IMR-90 (cell line): ENCODE results near the gene PIGA.

Experiments
- MAFK ChIP-seq: IDR thresholded peaks from 2 replicates; pipeline ENCODE4 v1.6.1; 2012; ENCODE audit warnings: low read depth, low read length, improper control_type of control experiment
- MXI1 ChIP-seq: IDR thresholded peaks from 2 replicates; pipeline ENCODE4 v1.6.1; 2012; ENCODE audit warnings: low read depth, mild to moderate bottlenecking, low read length, moderate library complexity, borderline replicate concordance
- NFE2L2 ChIP-seq: fragments of 150-350 bp; IDR thresholded peaks from 2 replicates; pipeline ENCODE4 v1.6.1; 2016; ENCODE audit warnings: low read depth, mild to moderate bottlenecking, low read length
- POLR2A ChIP-seq: IDR thresholded peaks from 2 replicates; pipeline ENCODE4 v1.6.1; 2012; ENCODE audit warnings: mild to moderate bottlenecking, low read depth, low read length
- RCOR1 ChIP-seq: IDR thresholded peaks from 2 replicates; pipeline ENCODE4 v1.6.1; 2012; ENCODE audit warnings: mild to moderate bottlenecking, low read length, improper control_type of control experiment; ENCODE audit not compliant: insufficient replicate concordance
- RFX5 ChIP-seq: IDR thresholded peaks from 2 replicates; pipeline ENCODE4 v1.8.0; 2012; ENCODE audit warnings: low read depth, mild to moderate bottlenecking, low read length, moderate library complexity
- SMC3 ChIP-seq: fragments of 150-350 bp; IDR thresholded peaks from 2 replicates; pipeline ENCODE4 v1.6.1; 2016; ENCODE audit warnings: low read depth, mild to moderate bottlenecking, antibody characterized with exemption, low read length, moderate library complexity
- TF ChIP-seq, protein P1 (sequence below): conservative IDR thresholded peaks from 2 replicates; pipeline ENCODE4 v1.5.1; 2012; ENCODE audit warnings: mild to moderate bottlenecking, low read depth, low read length, improper control_type of control experiment
- TF ChIP-seq, protein P2 (sequence below): fragments of 150-350 bp; IDR thresholded peaks from 2 replicates; pipeline ENCODE4 v1.6.1; 2017; ENCODE audit warnings: mild to moderate bottlenecking, antibody characterized with exemption, low read length, low read depth

DNA sequence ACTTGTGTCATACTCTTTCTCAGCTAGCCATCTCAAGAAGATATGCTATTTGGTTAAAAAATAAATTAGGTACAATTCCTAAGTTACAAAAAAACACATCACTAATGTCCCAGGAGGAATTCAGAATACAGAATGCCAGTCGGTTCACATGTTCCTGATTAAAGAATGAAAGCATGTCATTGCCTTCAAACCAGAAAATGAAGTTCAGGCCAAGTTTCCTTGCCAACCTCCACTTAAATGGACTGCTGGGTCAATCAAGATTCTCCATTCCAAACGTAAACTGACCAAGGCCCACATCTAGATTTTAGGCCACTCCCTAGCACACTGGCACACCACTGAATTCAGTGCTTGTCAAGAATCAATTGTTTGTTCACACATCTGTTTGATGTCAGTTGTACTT is 6.5 kb downstream of the PIGA start:
- TF ChIP-seq POLR2A: no peak
- TF ChIP-seq NFE2L2: no peak
- TF ChIP-seq, protein P1, sequence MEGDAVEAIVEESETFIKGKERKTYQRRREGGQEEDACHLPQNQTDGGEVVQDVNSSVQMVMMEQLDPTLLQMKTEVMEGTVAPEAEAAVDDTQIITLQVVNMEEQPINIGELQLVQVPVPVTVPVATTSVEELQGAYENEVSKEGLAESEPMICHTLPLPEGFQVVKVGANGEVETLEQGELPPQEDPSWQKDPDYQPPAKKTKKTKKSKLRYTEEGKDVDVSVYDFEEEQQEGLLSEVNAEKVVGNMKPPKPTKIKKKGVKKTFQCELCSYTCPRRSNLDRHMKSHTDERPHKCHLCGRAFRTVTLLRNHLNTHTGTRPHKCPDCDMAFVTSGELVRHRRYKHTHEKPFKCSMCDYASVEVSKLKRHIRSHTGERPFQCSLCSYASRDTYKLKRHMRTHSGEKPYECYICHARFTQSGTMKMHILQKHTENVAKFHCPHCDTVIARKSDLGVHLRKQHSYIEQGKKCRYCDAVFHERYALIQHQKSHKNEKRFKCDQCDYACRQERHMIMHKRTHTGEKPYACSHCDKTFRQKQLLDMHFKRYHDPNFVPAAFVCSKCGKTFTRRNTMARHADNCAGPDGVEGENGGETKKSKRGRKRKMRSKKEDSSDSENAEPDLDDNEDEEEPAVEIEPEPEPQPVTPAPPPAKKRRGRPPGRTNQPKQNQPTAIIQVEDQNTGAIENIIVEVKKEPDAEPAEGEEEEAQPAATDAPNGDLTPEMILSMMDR: no peak
- no peak for TF ChIP-seq RFX5
- TF ChIP-seq RCOR1: no peak
- TF ChIP-seq, protein P2, sequence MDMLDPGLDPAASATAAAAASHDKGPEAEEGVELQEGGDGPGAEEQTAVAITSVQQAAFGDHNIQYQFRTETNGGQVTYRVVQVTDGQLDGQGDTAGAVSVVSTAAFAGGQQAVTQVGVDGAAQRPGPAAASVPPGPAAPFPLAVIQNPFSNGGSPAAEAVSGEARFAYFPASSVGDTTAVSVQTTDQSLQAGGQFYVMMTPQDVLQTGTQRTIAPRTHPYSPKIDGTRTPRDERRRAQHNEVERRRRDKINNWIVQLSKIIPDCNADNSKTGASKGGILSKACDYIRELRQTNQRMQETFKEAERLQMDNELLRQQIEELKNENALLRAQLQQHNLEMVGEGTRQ: no peak
- TF ChIP-seq MAFK: no peak
- TF ChIP-seq SMC3: no peak
- no peak for TF ChIP-seq MXI1
